Measurements from ENCODE around the gene MYOG.

Gene MYOG

DNA sequence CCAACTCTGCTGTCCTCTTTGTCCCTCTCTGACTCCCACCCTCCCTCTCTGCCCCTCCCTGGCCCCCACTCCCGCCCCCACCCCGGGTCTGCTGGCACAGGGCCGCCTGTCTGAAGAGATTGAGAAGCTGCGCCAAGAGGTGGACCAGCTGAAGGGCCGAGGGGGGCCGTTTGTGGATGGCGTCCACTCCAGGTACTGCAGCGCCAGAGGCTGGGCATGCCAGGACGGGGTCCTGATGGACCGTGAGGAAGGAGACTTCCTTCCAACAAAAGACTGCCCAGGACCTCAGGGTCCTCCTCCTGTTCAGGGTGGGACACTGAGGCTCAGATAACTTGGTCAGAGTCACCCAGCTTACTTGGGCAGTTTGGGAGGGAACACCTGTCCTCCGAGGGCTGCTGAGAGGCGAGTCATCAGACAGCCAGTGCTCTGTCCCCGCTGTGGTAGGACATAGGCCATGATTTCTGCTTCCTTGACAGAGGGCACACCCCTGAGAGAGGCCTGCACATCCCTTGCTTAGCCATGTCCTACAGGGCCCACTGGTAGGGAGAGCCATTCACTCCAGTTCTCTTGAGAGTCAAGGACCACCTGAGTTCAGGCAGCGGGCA lies 36.1 kb downstream of the MYOG start:
- H3K4me3 ChIP-seq (ENCODE audit: low read depth, low read length): no peak overlapping the region
- H3K36me3 ChIP-seq: peaks cover 94% of the 10 kb centered on the region
- H3K27ac ChIP-seq: no peak overlapping the region
- H3K9me3 ChIP-seq (ENCODE audit: severe bottlenecking): no peaks in the 10 kb centered on the region
- TF ChIP-seq, protein P1, sequence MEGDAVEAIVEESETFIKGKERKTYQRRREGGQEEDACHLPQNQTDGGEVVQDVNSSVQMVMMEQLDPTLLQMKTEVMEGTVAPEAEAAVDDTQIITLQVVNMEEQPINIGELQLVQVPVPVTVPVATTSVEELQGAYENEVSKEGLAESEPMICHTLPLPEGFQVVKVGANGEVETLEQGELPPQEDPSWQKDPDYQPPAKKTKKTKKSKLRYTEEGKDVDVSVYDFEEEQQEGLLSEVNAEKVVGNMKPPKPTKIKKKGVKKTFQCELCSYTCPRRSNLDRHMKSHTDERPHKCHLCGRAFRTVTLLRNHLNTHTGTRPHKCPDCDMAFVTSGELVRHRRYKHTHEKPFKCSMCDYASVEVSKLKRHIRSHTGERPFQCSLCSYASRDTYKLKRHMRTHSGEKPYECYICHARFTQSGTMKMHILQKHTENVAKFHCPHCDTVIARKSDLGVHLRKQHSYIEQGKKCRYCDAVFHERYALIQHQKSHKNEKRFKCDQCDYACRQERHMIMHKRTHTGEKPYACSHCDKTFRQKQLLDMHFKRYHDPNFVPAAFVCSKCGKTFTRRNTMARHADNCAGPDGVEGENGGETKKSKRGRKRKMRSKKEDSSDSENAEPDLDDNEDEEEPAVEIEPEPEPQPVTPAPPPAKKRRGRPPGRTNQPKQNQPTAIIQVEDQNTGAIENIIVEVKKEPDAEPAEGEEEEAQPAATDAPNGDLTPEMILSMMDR (IDR thresholded peaks at IDR 0.05; ENCODE audit: low read depth, low read length): no peak
- no peak for DNase-seq
- no peaks in the 10 kb centered on the region for H3K27me3 ChIP-seq (ENCODE audit: insufficient read depth, low read depth, severe bottlenecking)

DNA sequence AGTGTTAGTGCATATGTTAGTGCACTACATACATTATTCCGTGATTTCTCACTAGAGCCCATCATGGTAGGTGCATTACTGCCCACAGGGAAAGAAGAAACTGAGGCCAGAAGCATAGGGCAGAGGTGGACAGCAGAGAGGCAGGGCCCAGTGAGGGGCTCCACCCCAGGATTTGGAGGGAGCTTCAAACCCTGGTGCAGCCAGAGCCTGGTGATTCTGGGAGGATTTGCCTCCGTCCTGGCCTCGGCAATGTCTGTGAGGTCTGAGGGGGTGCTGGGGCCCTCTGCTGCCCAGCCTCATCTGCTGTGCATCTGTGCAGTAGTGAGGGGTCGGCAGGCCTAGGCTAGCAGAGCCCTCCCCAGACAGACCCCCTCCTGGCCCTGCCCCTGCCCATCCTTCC lies 36.7 kb downstream of the MYOG start:
- Histone ChIP-seq H3K36me3 (peaks cover 94% of the 10 kb centered on the region), H3K27ac (no peak overlapping the region), H3K9me3 (ENCODE audit: severe bottlenecking) (no peaks in the 10 kb centered on the region), H3K27me3 (ENCODE audit: insufficient read depth, low read depth, severe bottlenecking) (no peaks in the 10 kb centered on the region), H3K4me3 (ENCODE audit: low read depth, low read length) (no peak overlapping the region)
- no peak for DNase-seq
- TF ChIP-seq, protein P1 (IDR thresholded peaks at IDR 0.05; ENCODE audit: low read depth, low read length): no peak

DNA sequence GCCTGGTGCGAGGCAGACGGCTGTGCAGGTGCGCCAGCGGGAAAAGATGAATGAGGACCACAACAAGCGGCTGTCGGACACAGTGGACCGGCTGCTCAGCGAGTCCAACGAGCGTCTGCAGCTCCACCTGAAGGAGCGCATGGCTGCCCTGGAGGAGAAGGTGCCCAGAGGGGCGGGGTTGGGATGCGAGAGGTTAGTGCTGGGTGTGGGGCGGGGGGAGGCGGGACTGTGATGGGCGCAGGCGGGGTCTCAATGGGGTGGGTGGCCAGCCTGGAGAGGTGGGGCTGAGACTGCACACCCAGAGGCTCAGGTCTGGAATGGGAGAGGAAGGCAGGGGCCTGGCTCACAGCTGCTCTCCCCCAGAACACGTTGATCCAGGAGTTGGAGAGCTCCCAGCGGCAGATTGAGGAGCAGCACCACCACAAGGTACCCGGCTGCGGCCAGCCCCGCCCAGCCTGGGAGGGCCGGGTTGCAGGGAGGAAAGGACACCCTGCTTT lies 37.2 kb downstream of the MYOG start:
- H3K36me3 ChIP-seq: peaks cover 94% of the 10 kb centered on the region
- H3K9me3 ChIP-seq (ENCODE audit: severe bottlenecking): no peaks in the 10 kb centered on the region
- no peak overlapping the region for H3K27ac ChIP-seq
- TF ChIP-seq, protein P1 (IDR thresholded peaks at IDR 0.05; ENCODE audit: low read depth, low read length): no peak
- DNase-seq: no peak
- H3K4me3 ChIP-seq (ENCODE audit: low read depth, low read length): no peak overlapping the region
- H3K27me3 ChIP-seq (ENCODE audit: insufficient read depth, low read depth, severe bottlenecking): no peaks in the 10 kb centered on the region

DNA sequence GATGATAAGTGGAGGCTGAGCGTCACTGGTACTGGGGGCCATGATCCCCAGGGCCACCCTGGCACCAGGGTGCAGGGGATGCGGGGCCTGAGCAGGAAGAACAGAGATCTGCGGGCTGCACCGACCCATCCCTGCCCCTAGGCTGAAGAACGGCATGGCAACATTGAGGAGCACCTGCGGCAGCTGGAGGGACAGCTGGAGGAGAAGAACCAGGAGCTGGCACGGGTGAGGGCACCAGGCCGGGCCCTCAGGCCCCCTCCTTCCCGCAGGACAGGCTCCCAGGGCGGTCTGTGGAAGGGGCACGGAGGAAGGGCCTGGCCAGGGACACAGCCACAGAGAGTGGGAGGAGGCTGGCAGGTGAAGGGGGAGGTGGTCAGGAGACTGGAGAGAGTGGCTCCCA lies 37.7 kb downstream of the MYOG start:
- no peaks in the 10 kb centered on the region for H3K27me3 ChIP-seq (ENCODE audit: insufficient read depth, low read depth, severe bottlenecking)
- TF ChIP-seq, protein P1 (IDR thresholded peaks at IDR 0.05; ENCODE audit: low read depth, low read length): no peak
- DNase-seq: no peak
- no peak overlapping the region for H3K4me3 ChIP-seq (ENCODE audit: low read depth, low read length)
- no peaks in the 10 kb centered on the region for H3K9me3 ChIP-seq (ENCODE audit: severe bottlenecking)
- peaks cover 94% of the 10 kb centered on the region for H3K36me3 ChIP-seq
- H3K27ac ChIP-seq: no peak overlapping the region

DNA sequence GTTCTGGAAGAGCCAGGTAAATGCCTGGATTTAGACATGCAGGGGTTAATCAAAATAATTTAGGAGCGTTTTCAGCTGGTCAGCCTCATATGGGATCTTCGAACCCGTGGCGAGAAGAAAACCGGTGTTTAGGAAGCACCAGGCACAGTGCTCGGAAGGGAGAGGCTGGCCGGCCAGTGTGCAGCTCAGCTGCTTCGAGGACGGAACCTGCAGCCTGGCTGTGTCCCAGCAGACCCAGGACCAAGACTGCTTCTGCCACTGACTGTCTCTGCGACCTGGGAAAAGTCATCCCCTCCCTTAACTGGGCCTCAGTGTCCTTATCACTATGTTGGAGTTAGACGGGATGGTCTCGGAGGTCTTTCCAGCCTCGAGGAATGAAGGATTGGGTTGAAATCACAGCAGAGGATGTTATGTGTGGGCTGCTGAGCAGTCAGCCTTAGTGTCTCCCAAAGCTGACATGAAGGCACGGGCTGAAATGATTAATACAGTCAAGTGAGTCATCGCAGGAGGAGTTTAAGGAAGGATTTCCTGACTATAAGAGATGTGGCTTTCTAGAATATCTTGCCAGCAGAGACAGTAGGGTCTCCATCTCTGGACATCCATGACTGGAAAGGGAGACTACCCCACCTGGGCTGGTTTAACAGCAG lies 38.7 kb downstream of the MYOG start:
- H3K4me3 ChIP-seq (ENCODE audit: low read depth, low read length): no peak overlapping the region
- H3K36me3 ChIP-seq: peaks cover 94% of the 10 kb centered on the region
- no peaks in the 10 kb centered on the region for H3K27me3 ChIP-seq (ENCODE audit: insufficient read depth, low read depth, severe bottlenecking)
- H3K9me3 ChIP-seq (ENCODE audit: severe bottlenecking): no peaks in the 10 kb centered on the region
- TF ChIP-seq, protein P1 (IDR thresholded peaks at IDR 0.05; ENCODE audit: low read depth, low read length): no peak
- no peak for DNase-seq
- no peak overlapping the region for H3K27ac ChIP-seq

Measured in WERI-Rb-1 (cell line).